Peyer's patch (tissue), 4 donors: ENCODE measurements around the gene CALB2.

Source experiments
- POLR2A ChIP-seq, 2 donors: fragments of 450-650 bp; IDR thresholded peaks; one replicate each; pipeline ENCODE4 v1.5.1; 2017; ENCODE audit warnings: antibody characterized with exemption in 2 of 2, mild to moderate bottlenecking in 2 of 2, moderate library complexity in 2 of 2
- TF ChIP-seq, protein P1 (sequence below), 6 experiments: fragments of 450-650 bp in 4 of 6; fragments of 200-600 bp in 2 of 6; sonication (generic) in 1 of 6; IDR thresholded peaks; one replicate each; pipeline ENCODE4 v1.5.1; 2017 to 2019; ENCODE audit warnings: antibody characterized with exemption in 6 of 6, mild to moderate bottlenecking in 3 of 6, moderate library complexity in 1 of 6

DNA sequence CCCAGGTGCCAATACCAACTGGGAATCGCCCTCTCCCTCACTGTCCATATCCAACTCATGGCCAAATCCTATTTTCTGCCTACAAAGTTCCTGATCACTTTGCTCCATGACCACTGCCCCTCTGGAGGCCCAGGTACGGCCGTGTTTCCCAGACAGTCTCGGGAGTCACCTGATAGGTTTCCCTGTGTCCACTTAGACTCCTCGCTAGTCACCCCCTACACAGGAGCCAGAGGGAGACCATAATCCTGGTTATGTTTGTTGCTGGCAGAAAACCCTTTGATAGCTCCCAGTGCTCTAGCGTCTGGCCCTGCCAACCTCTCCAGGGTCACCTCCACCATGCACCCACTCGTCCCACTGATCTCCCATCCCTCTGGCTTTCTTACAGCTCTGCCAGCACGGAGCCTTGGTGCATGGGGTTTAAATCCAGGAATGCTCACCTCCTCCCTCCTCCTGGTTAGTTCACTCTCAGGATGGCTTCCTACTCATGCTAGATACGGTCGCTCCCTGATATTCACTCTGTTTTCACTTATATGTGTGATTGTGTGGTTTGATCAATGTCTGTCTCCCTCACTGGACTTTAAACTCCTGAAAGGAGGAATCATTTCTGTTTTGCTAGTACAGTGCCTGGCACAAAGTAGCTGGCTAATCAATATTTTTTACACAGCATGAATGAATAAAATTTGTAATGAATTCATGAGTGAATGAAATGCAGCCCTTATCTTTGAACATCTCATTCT, 7.5 kb upstream of the CALB2 start:
- TF ChIP-seq, protein P1, sequence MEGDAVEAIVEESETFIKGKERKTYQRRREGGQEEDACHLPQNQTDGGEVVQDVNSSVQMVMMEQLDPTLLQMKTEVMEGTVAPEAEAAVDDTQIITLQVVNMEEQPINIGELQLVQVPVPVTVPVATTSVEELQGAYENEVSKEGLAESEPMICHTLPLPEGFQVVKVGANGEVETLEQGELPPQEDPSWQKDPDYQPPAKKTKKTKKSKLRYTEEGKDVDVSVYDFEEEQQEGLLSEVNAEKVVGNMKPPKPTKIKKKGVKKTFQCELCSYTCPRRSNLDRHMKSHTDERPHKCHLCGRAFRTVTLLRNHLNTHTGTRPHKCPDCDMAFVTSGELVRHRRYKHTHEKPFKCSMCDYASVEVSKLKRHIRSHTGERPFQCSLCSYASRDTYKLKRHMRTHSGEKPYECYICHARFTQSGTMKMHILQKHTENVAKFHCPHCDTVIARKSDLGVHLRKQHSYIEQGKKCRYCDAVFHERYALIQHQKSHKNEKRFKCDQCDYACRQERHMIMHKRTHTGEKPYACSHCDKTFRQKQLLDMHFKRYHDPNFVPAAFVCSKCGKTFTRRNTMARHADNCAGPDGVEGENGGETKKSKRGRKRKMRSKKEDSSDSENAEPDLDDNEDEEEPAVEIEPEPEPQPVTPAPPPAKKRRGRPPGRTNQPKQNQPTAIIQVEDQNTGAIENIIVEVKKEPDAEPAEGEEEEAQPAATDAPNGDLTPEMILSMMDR (IDR thresholded peaks at IDR 0.05): no peak
- TF ChIP-seq POLR2A (IDR thresholded peaks at IDR 0.05): no peak
